K562 (cell line): ENCODE results near the gene AGO3.

Source experiments
- EP300 ChIP-seq: IDR thresholded peaks from 2 replicates; pipeline ENCODE4 v1.6.1; 2012; ENCODE audit warnings: low read length, improper control_type of control experiment
- EZH2 ChIP-seq: IDR thresholded peaks from 2 replicates; pipeline ENCODE4 v1.6.1; 2012; ENCODE audit warnings: low read depth, mild to moderate bottlenecking, inconsistent platforms, low read length, borderline replicate concordance
- GTF2F1 ChIP-seq: IDR thresholded peaks from 2 replicates; pipeline ENCODE4 v1.6.1; 2011; ENCODE audit warnings: low read depth, low read length, improper control_type of control experiment
- KHSRP ChIP-seq: fragments of 450-650 bp; IDR thresholded peaks from 2 replicates; pipeline ENCODE4 v1.6.1; 2017
- MAFK ChIP-seq: IDR thresholded peaks from 2 replicates; pipeline ENCODE4 v1.6.1; 2011; ENCODE audit warnings: low read length, improper control_type of control experiment
- MCM2 ChIP-seq: fragments of 450-650 bp; IDR thresholded peaks from 2 replicates; pipeline ENCODE4 v1.6.1; 2017; ENCODE audit warnings: low read depth, mild to moderate bottlenecking
- PHF8 ChIP-seq: fragments of 200-600 bp; sonication (generic); IDR thresholded peaks from 2 replicates; pipeline ENCODE4 v1.6.1; 2012; ENCODE audit warnings: mixed run types, mild to moderate bottlenecking, inconsistent platforms, low read length, moderate library complexity, borderline replicate concordance
- RBM39 ChIP-seq: fragments of 200-400 bp; formaldehyde crosslinking; optimal IDR thresholded peaks from 2 replicates; pipeline ENCODE3; 2018; ENCODE audit warnings: low read depth, low read length
- SMAD1 ChIP-seq: fragments of 150-350 bp; IDR thresholded peaks from 2 replicates; pipeline ENCODE4 v1.6.1; 2014; ENCODE audit warnings: low read length, low read depth; ENCODE audit not compliant: partially characterized antibody
- TRIM24 ChIP-seq, 2 experiments: fragments of 450-650 bp; IDR thresholded peaks; 2 replicates each; pipeline ENCODE4 v1.6.1; 2016
- TF ChIP-seq, protein P1 (sequence below), 3 experiments: IDR thresholded peaks in 2 of 3; conservative IDR thresholded peaks in 1 of 3; 2 replicates each; pipeline ENCODE4 v1.5.1; 2011 to 2012; ENCODE audit warnings: low read length in 3 of 3, mild to moderate bottlenecking in 3 of 3, control low read depth in 2 of 3, improper control_type of control experiment in 1 of 3, inconsistent platforms in 1 of 3, low read depth in 1 of 3, mixed read lengths in 1 of 3, moderate library complexity in 1 of 3; ENCODE audit not compliant: insufficient read depth in 2 of 3
- TF ChIP-seq, protein P2 (sequence below), 2 experiments: fragments of 150-350 bp in 1 of 2; IDR thresholded peaks; 2 replicates each; pipeline ENCODE4 v1.6.1; 2012 to 2016; ENCODE audit warnings: low read depth in 2 of 2, low read length in 2 of 2, mild to moderate bottlenecking in 1 of 2, moderate library complexity in 1 of 2

GRCh38 chr1:36053978-36054377 lies 123.1 kb downstream of the AGO3 start:
- TF ChIP-seq, protein P1, sequence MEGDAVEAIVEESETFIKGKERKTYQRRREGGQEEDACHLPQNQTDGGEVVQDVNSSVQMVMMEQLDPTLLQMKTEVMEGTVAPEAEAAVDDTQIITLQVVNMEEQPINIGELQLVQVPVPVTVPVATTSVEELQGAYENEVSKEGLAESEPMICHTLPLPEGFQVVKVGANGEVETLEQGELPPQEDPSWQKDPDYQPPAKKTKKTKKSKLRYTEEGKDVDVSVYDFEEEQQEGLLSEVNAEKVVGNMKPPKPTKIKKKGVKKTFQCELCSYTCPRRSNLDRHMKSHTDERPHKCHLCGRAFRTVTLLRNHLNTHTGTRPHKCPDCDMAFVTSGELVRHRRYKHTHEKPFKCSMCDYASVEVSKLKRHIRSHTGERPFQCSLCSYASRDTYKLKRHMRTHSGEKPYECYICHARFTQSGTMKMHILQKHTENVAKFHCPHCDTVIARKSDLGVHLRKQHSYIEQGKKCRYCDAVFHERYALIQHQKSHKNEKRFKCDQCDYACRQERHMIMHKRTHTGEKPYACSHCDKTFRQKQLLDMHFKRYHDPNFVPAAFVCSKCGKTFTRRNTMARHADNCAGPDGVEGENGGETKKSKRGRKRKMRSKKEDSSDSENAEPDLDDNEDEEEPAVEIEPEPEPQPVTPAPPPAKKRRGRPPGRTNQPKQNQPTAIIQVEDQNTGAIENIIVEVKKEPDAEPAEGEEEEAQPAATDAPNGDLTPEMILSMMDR (IDR thresholded peaks at IDR 0.05 in 2 of 3, conservative IDR thresholded peaks at IDR 0.05 in 1 of 3; ENCODE audit: insufficient read depth in 2 of 3, low read depth in 1 of 3, low read length in 3 of 3) = no peak
- no peak for TF ChIP-seq PHF8
- TF ChIP-seq, protein P2, sequence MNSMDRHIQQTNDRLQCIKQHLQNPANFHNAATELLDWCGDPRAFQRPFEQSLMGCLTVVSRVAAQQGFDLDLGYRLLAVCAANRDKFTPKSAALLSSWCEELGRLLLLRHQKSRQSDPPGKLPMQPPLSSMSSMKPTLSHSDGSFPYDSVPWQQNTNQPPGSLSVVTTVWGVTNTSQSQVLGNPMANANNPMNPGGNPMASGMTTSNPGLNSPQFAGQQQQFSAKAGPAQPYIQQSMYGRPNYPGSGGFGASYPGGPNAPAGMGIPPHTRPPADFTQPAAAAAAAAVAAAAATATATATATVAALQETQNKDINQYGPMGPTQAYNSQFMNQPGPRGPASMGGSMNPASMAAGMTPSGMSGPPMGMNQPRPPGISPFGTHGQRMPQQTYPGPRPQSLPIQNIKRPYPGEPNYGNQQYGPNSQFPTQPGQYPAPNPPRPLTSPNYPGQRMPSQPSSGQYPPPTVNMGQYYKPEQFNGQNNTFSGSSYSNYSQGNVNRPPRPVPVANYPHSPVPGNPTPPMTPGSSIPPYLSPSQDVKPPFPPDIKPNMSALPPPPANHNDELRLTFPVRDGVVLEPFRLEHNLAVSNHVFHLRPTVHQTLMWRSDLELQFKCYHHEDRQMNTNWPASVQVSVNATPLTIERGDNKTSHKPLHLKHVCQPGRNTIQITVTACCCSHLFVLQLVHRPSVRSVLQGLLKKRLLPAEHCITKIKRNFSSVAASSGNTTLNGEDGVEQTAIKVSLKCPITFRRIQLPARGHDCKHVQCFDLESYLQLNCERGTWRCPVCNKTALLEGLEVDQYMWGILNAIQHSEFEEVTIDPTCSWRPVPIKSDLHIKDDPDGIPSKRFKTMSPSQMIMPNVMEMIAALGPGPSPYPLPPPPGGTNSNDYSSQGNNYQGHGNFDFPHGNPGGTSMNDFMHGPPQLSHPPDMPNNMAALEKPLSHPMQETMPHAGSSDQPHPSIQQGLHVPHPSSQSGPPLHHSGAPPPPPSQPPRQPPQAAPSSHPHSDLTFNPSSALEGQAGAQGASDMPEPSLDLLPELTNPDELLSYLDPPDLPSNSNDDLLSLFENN (IDR thresholded peaks at IDR 0.05; ENCODE audit: low read depth in 2 of 2, low read length in 2 of 2) = no peak
- TF ChIP-seq RBM39 = no peak
- TF ChIP-seq SMAD1 = no peak
- TF ChIP-seq MAFK = peak; percentile 46
- no peak for TF ChIP-seq GTF2F1
- no peak for TF ChIP-seq EP300
- no peak for TF ChIP-seq KHSRP
- TF ChIP-seq MCM2 = no peak
- TF ChIP-seq EZH2 = no peak
- no peak for TF ChIP-seq TRIM24 (IDR thresholded peaks at IDR 0.05)
